Hematopoietic multipotent progenitor cell (in vitro differentiated cells): ENCODE results near the gene MOSPD3. TPM values are rescaled to one million over a fixed set of nuclear protein-coding genes. Genes with fewer than 3 reads are reported as not detected.

ENCODE experiments used
- DNase-seq, 3 donors: peaks; one replicate each; pipeline ENCODE4 v3.0.0-alpha.2; 2011 to 2015; ENCODE audit warnings: low read depth in 2 of 3, low spot score in 2 of 3
- total RNA-seq: library from RNA; depleted of rRNA; stranded (reverse); fragments of >200 nt; gene quantifications from one replicate; pipeline ENCODE4 v1.2.3, GENCODE V29; 2012

Gene MOSPD3
- total RNA-seq, 1 donor, result 12.1 TPM

DNA sequence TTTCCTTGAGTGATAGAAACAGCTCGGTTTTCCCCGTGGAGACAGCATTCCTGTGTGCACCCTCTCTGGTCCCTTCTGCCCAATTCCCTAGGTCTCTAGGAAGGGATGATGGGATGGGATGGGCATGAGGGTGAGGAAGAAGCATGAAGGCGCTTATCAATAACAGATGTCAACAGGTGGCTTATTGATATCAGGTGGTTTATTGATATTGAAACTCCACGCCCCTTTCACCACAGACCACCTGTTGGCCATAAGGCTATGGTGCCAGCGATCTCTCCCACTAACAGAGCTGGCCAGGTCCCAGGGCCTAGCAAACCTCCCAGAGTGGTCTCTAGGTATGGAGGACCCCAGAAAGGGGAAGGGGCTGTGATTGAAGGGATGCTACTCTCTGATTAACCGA lies 7.9 kb downstream of the MOSPD3 start:
- DNase-seq, result no peak

DNA sequence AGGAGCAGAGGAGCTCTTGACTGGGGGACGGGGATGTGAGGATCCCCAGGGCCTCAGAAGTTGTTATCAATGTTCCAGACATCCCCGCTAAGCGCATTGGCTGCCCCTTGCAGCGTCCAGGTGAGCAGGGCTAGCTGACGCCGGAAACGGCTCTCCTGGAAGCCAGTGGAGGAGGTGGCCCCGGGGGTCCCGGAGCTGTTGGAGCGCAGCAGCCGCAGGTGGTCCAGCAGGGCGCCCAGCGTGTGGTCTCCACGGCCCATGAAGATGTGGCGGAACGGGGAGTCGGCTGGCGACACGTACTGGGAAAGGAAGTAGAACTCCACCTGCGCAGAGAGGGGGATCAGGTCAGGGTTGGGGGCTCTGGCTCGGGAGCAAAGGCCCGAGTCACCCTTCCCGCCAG lies 8.5 kb downstream of the MOSPD3 start:
- no peak for DNase-seq

DNA sequence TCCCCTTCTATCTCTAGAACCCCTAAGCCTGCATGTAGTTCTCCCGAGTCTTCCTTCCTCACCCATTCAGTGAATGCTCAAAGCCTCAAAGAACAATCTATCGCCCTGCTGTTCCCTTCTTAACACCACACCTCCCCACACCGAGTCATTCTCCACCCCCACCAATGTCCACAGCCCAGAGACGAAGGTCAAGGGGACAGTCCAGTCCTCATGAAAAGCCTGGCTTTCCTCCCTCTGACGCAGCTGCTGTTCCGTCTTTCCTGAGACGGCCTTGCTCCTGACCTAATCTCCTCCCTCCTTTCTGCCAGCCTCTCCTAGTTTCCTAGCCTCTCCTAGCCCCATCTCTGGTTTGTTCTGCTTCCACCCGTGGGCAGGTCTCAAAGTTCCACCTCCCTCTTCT lies 9.2 kb downstream of the MOSPD3 start:
- no peak for DNase-seq

DNA sequence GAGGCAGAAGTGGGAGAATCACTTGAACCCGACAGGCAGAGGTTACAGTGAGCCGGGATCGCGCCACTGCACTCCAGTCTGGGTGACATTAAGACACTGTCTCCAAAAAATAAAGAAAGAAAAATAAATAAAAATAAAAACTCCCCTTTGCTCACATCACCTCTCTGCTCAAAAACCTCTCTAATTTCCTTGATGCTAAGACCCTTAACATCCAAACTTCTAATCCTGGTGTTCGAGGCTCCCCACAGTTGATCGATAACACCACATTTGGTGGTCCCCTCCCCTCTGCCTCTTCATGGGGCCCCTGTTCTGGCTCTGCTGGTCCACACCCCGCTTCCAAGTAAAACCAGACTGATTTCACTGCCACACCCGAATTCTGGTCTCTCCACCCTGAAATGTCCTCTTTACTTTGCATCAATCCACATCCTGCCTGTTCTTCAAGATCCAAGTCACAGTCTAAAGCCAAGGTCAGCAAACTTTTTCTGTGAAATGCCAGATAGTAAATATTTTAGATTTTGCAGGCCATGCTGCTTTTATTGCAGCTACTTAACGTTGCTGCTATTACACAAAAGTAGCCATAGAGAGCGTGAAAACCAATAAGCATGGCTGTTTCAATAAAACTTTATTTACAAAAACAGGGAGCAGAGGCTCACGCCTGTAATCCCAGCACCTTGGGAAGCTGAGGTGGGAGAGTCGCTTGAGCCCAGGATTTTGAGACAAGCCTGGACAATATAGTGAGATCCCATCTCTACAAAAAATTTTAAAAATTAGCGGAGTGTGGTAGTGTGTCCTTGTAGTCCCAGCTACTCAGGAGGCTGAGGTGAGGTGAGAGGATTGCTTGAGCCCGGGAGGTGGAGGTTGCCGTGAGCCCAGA lies 11.8 kb downstream of the MOSPD3 start:
- DNase-seq, result no peak

DNA sequence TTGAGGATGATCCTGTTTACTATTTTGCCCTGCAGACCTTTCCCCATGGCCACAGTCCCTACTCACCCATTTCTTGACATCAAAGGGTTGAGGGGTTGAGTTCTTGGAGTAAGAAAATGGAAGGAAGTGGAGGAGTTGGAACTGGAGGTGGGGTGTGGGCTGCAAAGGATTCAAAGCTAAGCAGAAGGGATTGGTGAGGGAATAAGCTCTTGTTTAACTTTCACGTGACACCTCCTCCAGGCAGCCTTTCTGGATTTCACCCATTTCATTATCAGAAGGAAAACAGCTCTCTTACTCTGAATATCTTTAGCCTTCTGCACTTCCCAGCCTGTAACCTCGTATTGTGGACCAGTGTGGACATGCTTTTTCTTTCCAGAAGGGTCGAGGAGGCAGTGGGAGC lies 13.7 kb downstream of the MOSPD3 start:
- DNase-seq, result no peak

DNA sequence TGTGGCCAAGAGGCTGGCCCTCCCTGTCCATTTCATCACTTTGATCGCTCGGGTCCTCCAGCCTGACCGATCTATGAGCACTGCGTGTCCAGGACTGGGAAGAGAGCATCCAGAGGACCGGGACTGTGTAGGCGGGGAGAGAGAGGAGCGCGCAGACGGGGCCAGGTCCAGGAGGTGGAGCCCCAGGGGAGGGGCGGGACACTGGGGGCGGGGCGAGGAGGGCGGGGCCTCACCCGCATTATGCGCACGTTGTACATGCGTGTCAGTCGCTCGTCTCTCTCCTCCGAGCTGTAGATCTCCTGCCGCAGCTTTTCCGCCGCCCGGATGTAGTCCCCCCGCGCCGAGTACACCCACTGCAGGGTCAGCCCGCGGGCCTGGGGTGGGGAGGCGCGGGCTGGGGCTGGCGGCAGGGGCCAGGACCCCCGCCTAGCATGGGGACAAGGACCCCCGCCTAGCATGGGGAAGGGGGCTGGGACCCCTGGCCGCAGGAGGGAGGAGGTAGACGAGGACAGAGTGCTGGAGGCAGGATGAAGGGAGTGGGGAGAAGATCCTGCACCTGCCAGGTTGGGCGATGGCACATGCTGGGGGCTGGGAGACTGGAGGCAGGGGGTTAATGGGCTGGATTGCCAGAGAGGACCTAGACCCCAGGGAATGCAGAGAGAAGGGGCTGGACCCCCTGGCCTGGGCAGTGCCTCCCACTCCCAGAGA lies 14.3 kb downstream of the MOSPD3 start:
- peak; percentile 76 to 80 (median 78) for DNase-seq

DNA sequence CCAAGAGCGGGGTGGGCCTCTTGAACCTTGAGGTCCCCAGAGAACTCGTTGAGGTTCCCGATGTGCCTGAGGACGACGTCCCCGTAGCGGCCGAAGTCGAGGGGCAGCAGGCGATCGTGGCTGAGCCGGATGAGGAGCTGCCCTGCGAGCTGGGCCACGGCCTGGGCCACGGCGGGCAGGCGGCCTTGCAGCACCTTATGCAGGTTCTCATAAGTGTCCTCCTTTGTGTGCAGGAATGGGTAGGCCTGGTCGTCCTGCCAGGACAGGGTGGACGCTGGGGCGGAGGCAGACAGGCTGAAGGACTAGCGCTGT lies 14.9 kb downstream of the MOSPD3 start:
- DNase-seq, result no peak

DNA sequence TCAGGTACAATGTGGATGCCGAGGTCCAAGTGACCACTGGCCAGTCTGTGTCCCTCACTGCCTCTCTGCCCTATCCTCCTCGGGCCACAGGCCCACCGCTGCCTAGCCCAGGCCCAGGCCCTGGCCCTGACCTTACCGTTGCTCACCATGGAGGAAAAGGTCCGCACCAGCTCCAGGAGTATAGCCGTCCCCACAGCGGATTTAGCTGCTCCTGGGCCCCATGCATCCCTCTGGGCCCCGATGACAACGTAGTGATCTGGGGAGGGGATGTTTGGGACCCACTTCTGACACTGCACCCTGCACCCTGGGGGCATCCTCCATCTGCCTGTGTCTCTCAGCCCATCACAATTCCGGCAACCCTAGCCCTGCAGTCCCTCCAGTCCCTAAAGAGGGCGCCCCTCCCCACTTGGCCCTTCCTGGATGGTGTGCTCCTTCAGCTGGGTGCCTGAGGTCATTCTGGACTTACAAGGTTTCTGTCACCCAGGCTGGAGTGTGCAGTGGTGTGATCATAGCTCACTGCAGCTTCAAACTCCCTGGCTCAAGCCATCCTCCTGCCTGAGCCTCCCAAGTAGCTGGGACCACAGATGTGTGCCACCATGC lies 16.9 kb downstream of the MOSPD3 start:
- peak in 1 of 3 donors; percentile 30 for DNase-seq

DNA sequence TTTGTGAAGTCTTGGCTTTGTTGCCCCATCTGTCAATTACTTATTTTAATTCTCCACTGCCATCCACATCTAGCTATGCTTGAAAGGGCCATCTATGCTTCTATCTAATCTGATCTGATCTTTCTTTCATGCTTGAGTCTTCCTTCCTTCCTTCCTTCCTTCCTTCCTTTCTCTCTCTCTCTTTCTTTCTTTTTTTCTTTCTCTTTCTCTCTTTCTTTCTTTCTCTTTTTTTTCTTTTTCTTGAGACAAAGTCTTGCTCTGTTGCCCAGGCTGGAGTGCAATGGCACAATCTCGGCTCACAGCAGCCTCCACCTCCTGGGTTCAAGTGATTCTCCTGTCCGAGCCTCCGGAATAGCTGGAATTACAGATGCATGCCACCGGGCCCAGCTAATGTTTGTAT lies 17.7 kb downstream of the MOSPD3 start:
- no peak for DNase-seq

DNA sequence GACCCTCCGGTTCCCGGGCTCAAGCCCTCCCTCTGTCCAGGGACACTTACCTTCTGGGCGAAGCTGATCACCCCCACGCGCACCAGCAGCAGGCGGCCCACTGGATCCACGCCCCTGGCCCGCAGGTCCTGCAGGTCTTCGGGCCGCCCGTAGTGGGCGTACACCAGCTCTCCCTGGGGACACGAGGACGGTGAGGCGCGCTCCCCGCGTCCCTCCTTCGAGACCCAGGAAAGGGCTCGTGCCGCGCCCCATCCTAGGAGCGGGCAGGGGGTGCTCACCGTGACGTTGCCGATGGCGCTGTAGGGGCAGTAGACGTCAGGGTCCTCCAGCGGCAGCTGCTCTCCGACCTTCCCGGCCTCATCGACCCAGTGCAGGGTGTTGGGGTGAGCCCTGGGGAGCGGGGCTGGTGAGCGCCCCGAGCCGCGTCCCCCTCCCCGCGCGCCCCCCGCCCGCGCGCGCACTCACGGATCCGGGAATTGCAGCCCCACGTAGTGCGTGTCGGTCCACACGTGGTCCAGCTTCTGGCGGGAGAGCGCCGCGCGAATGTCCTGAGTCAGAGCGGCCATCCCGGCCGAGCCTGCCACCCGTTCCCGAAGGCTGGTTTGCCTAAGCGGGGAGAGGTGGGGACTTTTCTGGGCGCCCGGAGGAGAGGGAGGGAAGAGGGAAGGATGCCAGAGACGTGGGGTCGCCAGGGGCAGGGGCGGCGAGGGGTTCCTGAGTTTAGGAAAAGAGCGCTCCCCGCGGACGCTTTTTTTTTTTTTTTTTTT lies 20.8 kb downstream of the MOSPD3 start:
- peak in 2 of 3 donors; percentile 56 to 59 for DNase-seq

DNA sequence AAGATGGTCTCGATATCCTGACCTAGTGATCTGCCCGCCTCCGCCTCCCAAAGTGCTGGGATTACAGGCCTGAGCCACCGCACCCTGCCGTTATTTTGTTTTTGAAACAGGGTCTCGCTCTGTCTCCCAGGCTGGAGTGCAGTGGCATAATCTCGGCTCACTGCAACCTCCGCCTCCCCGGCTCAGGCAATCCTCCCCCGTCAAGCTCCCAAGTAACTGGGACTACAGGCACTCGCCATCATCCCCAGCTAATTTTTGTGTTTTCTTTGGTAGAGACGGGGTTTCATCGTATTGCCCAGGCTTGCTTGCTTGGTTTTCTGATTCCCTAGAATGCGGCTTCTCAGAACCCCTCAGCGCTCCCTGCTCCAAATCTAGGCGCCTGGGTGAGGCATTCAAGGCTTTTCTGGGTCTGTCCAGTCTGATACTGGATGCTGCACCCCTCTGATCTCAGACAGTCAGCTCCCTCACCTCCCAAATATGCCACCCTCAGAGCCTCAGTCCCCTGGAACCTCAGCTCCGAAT lies 27.7 kb downstream of the MOSPD3 start:
- no peak for DNase-seq

DNA sequence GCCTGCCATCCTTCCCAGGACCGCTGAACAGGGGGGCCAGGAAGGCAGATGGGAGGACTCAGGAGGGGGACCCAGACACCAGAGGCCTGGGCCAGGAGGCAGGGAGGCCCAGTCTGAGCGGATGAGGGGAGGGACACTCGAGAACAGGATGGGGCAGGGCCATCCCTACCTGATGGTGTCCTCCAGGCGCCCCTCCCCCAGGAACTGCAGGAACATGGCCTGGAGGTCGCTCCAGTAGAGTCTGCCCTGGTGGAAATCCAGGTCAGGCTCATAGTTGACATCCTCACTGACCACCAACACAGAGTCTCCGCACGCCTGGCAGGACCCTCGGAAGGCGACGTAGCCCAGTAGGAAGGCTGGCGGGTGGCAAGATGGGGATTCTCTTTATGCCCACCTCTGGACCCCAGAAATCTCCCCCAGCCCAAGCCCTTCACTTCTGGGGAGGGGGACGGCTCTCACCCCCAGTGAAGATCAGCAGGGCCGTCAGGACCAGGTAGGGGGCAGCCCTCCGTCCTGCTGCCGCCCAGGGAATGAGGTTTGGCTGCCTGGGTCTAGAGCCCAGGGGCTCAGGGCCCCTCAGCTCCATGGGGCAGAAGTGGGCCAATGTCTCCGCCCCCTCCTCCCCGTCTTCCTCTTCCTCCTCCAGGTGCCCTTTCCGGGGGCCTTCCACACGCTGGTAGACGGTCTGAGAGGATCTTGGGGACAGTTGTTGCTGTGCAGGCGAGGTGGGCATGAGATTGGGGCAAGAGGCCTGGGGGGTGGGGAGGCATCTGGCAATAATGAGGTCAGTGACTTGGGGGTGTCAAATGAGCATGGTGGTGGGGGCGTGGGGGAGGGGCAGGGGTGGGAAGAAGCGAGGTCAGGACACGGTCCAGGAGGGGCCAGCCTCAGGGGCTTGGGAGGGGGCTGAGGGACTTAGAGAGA lies 28.4 kb downstream of the MOSPD3 start:
- DNase-seq, result peak in 1 of 3 donors; percentile 38

DNA sequence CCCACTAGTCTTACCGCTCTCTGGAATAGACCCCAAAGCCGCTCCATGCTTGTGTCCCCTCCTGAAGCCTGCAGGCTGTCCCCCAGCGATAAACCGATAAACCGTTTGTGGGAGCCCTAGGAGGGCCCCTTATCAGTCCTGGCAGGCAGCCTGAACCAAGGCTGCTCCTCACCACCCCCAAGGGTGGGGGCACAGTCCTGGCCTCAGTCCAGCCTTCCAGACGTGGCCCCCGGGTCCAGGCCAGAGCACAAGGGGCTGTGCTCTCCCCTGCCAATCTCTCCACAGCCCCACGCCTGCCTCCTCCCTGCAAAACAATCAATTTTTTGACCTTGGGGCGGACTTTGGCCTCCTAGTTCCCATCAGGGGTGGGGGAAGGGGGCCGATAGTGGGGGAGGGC lies 29.1 kb downstream of the MOSPD3 start, which contains the start of gene TFR2:
TFR2 (minus strand) TSS at position 90 of the 397 bp plus-strand sequence; CDS start at position 47, 43 bp downstream.
- DNase-seq, result peak in 2 of 3 donors; percentile 58 to 81

DNA sequence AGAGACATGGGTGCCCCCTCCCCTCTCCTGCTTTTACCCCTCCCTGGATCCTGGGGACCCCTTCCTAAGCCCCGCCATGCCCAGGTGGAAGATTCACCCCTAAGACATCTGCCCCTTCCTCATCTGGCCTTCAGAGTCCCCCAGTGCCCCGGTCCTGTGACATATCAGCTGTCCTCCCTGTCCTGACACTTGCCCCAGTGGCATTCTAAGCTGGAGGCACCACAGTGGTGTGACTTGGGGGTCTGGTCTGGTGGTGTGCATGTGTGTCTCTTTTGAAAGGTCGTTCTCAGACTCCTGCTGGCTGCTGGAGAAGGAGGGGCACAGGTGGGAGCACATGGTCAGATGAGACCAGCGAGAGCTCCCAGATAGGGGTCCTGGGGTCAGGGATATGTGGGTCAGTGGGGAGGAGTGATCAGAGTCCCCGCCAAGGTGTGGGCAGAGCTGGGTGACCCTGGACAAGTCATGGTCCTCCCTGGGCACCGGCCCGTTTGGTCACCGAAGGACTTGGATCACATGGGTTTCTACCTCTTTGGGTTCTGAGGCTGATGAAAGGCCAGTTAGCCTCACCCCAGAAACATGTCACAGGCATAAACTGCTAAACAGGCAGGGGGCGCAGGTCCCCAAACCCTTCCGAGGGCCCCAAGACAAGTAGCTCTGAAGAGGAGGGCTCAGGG lies 29.7 kb downstream of the MOSPD3 start:
- no peak for DNase-seq

DNA sequence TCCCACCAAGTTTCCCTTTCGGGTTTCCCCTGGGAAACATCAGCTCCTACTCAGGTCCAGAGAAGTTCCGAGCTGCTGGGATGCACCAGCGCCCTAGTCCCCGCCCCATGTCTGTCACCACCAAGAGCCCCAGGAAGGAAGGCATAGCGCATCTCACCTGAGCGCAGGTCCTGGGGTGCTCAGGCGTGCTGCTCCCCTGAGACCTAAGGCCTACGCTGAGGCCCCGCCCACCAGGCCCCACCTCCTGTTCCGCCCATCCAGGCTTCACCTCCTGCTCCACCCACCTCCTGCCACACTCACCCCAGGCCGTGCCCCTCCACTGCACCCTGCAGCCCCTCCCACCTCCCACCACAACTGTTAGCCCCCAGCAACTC lies 30.2 kb downstream of the MOSPD3 start:
- DNase-seq, result peak in 1 of 3 donors; percentile 42

DNA sequence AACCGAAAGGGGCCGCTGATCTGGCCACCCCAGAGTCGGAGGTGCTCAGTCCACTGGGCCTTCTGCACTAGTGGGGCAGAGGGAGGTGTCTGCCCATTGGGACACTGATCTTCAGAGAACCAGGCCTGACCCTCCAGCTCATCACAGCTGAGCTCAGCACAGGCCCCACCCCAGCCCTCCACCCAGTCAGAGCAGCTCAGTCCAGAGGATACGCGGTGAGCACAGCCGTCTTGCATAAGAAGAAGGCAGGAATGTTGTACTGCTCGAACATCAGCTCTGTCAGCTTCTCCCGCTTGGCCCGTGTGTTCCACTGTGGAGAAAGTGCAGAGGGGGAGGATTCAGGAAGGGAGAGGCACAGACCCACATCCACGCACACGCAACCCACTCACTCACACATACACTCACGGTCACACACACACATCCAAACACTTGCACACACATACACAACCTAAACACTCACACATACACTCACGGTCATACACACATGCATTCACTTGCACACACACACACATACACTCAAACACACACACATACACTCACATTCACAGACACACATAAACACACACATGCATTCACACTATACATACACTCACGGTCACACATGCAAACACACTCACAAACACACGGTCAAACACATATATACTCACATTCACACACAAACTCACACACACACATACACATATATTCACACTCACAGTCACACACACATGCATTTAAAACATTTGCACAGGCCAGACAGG lies 37.7 kb downstream of the MOSPD3 start:
- no peak for DNase-seq

DNA sequence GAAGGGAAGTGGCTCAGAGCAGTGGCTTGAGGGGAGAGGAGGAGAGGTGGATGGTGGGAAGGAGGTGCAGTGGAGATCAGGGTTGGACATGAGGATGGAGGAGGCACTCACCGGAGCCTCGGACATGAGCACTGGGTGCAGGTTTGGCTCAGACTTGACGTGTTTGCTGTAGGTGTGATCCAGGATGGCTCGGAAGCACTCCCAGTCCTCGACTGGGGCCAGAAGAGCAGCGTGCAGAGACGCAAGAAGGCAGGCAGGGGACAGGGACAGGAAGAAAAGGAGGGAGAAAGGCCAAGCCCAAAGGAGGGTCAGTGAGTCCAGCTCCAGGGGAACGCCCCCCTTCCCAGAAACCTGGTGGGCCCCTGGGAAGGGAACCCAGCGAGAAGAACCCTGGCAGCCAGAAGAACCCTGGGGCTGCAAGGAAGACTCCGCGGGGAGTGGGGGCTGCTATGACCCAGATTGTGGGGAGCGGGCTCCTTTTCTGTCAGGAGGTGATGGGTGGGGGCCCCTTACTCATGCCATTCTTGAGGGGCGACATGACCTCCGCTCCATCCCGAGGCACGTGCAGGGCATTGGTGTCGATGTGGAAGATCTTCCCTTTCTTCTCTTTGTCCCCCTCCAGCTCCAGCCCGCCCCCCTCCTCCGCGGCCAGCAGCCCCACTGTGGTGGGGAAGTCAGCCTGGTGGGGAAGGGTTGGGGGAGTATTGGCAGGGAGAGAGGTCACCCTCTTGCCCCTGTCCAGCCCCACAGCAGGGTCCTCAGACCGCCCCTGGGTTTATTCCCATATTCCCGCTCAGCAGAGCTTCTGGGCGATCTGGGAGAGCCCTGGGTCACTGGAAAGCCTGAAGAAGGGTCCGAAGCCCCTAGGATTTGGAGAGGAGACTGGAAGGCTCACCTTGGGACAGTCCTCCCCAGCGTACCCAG lies 42.8 kb downstream of the MOSPD3 start:
- DNase-seq, result no peak
